ENCODE data around the gene CBX8.
"Not testable (repeated sequence)": the region's sequence is repeated elsewhere in the genome, so short reads cannot be mapped to it uniquely, and the experiment has no call there.

The CBX8 gene

DNA sequence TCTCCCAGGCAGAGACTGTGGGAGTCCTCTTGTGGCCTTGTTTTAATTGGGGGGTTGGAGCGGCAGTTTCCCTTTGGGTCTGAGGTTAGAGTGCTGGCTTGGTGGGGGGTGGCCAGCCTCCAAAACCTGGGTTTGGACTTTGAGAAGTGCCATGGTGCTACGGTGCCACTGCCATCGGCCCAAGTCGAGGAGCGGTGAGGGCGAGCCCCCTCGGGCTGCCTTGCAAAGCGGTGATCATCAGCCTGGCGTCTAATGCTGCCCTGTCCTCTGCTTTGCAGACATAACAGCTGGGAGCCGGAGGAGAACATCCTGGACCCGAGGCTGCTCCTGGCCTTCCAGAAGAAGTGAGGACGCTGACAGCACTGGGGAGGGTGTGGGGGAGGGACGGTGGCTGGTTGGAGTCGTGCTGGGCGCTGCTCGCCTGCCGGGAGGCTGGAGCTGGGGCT is 17.8 kb downstream of the CBX8 start:
- no peak for DNase-seq

DNA sequence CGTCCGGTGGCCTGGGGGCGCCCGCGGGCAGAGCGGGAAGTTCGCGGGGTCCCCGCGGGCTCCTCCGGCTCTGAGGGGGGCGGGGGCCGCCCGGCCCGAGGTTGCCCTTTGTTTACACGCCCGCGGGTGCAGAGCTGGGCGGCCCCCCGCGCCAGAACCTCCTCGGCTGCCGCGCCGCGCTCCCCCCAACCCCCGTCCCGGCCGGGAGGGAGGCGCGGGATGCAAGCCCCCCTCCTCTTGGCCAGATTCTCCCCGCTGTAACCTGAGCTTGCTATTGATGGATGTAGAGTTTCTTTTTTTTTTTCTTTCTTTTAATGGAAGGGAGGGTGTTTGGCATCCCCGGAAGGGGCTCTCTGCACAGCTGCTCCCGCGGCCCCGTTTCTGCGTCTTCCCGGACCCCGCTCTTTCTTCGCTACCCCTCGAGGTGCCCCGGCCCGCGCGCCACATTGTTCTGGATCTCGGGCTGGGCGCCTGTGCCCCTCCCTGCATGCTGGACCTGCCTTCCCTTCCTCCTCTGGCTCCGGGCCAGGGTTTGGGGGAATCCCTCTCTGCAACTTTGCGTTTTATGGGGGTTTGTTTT is 18.3 kb downstream of the CBX8 start:
- peak in 1 of 4 experiments; percentile 13 for DNase-seq

DNA sequence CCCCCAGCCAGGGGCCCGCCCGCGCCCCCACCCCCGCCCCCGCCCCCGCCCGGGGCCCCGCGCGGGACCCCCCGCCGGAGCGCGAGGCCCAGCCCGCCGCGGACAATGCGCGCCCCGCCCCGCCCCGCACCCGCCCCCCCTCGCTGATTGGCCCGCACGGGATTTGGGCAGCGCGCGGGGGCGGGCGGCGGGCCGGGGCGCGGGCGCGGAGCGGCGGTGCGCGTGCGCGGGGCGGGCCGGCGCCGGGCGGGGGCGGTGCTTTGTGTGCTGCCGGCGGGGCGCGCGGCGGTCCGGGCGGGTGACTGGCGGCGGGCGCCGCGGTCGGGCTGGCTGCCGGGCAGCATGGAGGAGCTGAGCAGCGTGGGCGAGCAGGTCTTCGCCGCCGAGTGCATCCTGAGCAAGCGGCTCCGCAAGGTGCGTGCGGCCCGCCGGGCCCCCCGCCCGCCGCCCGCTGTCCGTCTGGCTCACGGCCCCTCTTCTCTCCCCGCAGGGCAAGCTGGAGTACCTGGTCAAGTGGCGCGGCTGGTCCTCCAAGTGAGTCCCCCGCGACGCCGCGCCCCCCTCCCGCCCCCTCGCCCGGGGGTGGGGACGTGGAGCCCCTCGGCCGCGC is 18.9 kb downstream of the CBX8 start, which contains the start of gene CBX2:
Gene CBX2, plus strand, starts transcription at position 255 of the 610 bp plus-strand sequence. Its CDS starts 88 bp downstream, at position 343.
- peak; percentile 84 to 97 (median 92) for DNase-seq

DNA sequence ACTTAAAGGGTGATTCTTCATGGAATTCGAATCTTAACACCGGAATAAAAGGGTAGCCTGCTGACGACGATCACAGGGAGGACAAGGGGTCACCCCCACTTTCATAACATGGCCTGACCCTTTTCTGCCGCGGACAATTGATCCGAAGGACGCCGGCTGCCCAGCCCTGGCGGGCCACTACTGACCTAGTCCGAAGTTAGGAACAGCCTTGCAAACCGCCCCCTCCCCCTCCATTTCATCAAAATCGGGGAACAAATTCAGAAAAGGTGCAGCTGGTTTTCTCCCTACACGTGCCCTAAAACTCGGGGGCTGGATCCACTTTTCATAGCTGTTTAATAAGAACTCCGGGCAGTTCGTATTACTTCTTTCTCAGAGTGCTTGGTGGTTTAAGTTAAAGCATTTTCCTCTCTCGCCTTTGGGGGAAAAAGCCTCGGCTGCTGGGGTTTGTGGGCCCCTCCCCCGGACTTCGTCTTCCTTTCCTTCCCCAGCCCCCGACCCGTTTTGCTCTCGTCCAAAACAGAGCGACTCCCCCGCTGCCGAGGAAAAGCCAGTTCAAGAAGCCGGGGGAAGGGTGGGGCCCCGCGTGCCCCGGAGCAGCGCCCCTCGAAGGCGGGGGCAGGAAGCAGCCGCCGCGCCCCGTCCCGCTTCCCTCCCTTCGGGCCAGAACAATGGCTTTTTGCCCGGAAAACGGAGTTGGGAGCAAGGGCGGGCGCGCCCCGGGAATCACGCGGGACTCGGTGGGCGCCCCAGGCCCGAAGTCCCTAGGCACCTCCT is 19.6 kb downstream of the CBX8 start:
- peak; percentile 40 to 76 (median 58) for DNase-seq

DNA sequence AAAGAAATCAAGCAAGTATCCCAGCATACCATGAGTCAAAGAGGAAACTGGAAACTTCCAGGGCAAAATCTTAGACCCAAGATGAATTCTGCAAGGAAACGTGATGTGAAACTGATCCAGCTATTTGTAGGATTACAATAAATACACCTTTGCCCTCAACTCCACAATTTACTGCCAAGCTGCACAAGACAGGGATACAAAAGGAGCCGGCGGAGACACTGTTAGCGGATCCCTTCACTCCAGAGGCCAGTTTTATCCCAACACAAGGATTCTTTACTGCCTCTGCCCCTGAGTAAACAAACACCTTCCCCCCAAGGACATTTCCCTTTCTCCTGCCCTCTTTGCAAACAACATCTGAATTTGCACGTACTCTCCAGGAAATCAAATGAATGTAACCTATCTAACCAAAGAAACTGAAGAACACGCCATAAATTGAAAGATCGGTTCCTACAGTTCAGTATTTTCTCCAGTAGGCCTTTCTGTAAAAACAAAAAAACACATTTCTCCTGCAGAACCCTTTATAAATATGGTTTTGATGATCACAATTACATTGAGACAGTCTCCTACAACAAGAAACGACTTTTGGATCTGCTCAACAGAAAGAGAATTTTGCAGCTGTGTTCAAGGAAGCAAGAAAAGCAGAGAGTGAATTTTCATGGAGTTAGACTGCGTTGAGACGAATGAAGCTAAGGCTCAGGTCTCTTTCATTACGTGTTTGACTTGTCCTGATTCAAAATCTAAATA is 20.3 kb downstream of the CBX8 start:
- DNase-seq = no peak

DNA sequence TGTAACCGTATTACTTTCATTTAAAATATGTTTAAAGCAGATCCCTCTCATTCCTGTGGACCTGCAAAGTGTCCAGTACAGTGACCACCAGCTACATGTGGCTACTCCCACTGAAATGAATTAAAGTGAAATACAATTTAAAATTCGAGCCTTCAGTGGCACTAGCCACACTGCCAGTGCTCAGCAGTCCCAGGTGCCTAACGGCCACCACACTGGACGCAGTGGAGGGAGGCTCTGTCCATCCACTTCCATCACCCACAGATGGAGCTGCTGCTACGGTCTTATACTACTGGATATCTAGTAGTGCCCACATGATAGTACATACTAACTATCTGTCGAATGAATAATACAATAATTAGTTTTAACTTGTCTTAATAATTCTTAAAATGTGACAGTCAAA is 21.2 kb downstream of the CBX8 start:
- DNase-seq = no peak

DNA sequence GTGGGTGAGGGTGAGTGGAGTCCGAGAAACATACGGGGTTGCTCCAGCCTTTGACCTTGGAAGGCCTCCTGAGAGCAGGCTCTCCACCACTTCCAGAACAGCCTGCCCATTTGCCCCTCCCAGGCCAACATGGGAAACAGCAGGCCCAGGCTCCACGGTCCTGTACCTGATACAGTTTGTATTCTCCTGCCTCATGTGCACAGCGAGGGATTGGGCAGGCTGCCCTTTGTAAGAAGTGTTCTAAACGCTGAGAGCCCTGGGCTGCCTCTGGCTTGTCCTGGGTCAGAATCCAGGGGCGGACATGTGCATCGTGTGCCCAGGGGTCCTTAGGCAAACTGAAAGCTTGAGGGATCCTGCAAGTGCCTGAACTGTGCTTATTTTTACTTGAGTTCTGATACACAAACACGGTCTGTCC is 22.3 kb downstream of the CBX8 start:
- DNase-seq = no peak

DNA sequence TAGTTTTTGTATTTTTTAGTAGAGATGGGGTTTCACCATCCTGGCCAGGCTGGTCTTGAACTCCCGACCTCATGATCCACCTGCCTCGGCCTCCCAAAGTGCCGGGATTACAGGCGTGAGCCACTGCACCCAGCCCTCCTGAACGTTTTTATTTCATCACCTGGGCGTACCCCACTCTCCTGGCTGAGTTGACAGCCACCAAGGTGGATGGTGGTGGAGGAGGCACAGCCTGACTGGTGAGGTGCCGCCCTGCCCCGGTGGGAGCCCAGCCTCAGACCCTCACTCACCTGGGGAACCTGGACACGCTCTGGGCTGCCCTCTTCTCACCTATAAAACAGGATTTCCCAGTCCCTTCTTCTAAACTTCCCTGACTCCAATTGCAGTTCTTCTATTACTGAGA is 24.2 kb downstream of the CBX8 start:
- not testable (repeated sequence) for DNase-seq

DNA sequence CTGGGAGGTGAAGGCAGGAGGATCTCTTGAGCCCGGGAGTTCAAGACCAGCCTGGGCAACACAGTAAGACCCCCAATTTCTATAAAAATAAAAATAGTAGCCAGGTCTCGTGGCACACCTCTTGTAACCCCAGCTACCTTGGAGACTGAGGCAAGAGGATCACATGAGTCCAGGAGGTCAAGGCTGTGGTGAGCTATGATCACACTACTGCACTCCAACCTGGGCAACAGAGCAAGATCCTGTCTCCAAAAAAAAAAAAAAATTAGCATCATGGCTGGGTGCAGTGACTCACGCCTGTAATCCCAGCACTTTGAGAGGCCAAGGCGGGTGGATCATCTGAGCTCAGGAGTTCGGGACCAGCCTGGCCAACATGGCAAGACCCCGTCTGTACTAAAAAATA is 25.6 kb downstream of the CBX8 start:
- DNase-seq = no peak

DNA sequence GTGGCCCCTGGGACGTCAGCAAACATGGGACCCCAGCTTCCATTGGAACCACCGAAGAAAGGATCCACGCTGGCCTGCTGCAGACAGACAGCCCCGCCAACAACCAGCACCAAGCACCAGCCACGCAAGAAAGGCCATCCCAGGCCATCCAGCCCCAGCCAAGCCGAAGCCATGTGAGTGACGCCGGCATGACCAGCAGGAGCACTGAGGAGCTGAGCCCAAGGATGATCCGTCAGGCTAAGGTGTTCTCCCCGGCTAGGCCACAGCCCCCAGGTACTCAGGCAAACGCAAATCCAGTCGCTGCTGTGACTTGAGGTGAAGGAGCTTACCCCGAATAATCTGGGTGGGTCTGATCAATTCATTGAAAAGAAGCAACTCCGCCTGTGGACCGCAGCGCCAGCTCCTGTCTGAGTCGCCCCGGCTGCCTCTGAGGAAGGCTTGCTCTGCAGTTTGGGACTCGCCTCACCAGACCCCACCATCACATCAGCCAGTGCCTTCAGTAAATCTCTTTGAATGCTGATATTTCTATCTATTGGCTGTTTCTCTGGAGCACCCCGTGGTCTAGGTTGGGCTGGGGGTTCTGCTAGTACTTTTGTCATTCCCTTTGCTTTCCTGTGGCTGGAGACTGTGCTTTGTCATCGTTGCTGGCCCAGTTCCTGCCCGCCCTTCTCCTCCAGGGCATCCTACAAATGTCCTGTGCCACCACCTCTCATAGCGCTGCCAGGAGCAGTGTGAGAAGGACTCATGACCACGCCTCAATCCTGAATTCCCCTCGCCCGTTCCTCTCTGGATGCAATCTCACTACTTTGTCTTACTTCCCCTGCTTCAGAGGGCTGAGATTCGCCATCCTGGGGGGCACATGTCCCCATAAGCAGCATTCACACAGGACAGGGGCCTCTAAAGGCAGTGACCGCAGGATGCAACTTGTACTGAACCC is 27.0 kb downstream of the CBX8 start:
- no peak for DNase-seq

DNA sequence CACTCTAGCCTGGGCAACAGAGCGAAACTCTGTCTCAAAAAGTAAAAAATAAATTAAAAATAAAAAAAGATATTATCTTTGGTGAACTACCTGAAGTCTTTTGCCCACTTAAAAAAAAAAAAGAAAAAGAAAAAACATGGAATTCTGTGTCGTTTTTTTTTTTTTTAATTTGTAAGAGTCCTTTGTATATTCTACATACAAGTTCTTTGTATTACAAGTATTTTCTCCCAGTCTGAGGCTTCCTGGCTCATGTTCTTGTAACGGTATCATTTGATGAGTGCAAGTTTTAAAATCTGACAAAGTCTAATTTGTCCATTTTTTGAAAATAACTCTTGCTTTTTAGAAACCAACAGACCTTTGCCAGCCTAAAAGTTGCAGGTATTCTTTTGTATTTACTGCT is 31.2 kb downstream of the CBX8 start:
- no peak for DNase-seq

DNA sequence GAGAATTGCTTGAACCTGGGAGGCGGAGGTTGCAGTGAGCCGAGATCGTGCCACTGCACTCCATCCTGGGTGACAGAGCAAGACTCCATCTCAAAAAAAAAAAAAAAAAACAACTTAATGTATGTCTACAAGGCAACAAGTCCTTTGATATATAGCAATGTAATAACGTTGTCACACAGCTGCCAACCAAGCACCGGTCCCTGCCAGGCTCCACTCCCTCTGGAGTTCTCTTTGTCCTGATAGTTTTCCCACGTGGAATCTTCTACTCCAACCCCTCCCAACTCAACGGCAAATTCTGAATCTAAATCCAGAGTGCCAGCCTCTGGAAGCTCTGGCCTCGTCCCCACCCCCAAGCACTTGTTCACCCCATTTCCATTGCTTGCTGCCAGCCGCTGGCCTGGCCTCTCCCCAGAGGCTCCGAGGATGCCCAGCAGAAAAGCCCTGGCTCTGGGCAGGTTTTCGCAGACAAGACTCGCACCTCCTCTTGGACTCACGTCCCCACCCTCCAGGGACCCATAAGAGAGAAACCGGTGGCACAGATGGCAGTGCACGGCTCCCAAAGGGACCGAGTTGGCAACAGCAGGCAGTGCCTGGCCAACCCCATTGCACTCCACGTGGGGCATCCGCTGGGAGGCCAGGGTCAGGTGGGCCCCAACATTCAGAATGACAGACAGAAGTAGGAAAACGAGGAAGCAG is 34.8 kb downstream of the CBX8 start:
- no peak for DNase-seq

DNA sequence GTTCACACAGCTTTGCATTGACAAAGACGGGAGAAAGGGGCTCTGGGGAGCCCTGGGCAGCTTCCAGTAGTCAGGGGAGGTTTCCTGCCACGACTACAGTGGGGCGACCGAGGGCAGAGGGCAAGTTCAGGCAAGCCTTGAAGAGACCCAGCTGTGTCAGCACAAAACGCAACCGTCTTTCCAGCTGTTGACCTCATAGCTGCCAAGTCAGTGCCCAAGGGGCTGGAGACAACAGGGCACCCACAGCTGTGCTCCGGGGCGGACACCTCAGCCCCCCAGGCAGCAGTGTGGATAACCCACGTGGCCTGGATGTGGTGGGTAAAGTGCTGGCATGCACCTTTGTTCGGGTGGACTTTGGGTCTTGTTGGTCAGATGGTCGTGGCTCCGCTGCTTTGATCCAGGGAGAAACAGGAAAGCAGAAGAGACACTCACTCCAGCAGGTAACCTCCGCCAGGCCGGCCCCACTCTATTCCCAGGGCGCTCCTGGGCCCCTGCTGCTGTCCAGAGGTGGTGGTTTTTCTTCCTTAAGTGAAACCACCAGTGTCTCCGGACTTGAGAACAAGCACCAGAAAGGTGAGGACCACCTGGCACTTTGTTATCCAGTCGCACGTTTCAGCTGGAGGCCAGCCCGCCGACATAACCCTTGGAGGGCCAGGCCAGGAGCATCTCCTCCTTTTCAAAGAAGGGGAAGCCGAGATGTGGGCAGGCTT is 36.5 kb downstream of the CBX8 start:
- DNase-seq = no peak

DNA sequence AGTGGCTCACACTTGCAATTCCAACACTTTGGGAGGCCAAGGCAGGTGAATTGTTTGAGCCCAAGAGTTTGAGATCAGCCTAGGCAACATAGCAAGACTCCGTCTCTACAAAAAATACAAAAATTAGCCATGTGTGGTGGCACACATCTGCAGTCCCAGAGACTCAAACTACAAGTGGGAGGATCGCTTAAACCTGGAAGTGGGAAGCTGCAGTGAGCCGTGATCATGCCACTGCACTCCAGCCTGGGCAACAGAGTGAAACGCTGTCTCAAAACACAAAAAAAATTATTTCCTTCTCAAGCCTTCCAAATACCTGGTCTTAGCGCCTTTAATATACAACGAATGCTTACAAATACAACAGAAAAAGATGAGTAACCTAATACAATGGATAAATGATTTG is 38.6 kb downstream of the CBX8 start:
- no peak for DNase-seq

DNA sequence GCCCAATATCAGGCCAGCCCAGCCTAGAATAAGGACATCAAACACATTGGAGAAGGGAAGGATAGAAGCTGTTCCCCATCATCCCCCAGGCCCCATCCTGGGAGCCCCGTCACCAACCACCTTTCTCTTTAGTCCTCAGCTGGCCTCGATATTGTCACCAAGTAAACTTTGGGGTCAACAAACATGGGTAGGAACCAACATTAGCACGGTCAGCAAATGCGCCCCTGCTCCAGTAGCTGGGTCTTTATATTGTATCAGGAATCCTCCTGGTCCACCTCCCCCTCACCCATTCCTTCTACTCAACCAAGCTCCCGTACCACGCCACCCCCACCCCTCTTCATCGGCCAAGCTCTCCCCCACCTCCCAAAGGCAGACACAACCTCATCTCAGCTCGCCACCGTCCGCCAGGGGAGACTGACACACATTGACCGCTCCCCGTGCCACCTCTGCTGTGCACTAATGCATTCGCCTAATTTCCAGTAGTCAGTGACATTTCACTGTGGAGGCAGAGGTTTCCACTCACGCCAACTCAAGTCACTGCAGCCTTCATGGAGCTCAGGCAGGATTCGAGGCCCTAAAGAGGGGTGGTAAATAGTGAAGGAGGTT is 39.6 kb downstream of the CBX8 start:
- DNase-seq = no peak

DNA sequence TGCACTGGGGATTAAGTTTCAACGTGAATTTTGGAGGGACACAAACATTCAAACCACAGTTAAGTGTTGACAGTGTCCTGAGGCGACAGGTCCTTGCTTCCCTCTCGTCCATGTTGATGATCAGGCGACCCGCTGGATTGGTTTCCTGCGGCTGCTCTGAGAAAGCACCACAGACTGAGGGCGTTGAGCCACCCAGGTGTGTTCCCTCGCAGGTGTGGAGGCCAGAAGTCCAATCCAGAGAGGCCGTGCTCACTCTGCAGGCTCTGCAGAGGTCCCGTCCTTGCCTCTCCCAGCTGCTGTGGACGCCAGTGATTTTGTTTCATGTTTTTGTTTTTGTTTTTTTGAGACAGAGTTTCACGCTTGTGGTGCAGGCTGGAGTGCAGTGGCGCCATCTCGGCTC is 41.3 kb downstream of the CBX8 start:
- DNase-seq = no peak

DNA sequence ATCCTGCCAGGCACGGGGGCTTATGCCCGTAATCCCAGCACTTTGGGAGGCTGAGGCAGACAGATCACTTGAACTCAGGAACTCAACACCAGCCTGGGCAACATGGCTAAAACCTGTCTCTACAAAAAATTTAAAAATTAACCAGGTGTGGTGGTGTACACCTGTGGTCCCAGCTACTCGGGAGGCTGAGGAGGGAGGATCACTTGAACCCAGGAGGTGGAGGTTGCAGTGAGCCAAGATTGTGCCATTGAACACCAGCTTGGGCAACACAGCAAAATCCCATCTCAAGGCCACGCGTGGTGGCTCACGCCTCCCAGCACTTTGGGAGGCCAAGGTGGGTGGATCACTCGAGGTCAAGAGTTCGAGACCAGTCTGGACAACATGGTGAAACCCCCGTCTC is 42.0 kb downstream of the CBX8 start:
- not testable (repeated sequence) for DNase-seq

DNA sequence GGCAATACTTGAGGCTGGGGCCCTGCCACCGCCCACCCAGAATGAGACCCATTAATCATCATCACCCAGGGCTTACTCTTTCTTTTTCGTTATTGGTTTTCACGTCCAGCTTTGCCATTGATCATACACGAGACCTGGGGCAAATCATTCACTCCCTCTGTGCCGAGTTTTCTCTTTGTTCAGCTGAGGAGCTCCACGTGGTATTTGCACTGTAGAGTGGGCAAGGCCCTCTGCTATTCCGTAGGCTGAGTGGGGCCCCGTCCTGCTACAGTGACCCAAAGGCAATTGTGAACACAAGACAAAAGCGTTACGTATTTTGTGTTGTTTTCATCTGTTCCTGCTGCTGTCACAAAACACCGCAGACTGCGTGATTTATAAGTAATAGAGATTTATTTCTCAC is 42.5 kb downstream of the CBX8 start:
- DNase-seq = no peak

DNA sequence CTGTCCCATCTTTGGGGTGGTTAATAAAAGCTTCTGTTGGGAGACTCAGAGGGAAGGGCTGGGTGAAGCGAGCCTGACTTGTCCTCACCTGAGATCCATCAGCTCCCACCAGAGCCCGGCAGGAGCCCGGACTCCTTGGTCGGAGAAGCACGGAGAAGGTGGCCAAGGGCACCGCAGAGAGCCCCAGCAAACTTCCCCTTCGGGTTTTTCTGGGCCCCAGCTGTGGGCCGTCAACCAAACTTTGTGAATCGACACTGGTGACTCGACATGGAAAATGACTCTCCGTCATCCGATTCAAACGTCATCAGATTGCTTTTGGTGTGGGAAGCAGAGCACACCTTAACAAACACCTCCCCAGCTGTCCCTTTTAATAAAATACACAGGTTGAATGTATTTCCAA is 44.7 kb downstream of the CBX8 start:
- peak in 3 of 4 experiments; percentile 20 to 48 (median 34) for DNase-seq

Data from suppressor macrophage (primary cell).